HG02588 (cell line): ENCODE results near the gene WDR38.

Source experiments
- ATAC-seq: cut with Tn5 transposase; IDR thresholded peaks from one replicate; pipeline ENCODE4 v1.9.1; 2021; ENCODE audit warnings: mild to moderate bottlenecking, moderate library complexity; ENCODE audit not compliant: unreplicated experiment

The WDR38 gene

GRCh38 chr9:124857533-124858162 lies 4.4 kb downstream of the WDR38 start:
- no peak for ATAC-seq

- ATAC-seq: no peak
Observed at GRCh38 chr9:124858330-124859046, 5.2 kb downstream of the WDR38 start.

DNA sequence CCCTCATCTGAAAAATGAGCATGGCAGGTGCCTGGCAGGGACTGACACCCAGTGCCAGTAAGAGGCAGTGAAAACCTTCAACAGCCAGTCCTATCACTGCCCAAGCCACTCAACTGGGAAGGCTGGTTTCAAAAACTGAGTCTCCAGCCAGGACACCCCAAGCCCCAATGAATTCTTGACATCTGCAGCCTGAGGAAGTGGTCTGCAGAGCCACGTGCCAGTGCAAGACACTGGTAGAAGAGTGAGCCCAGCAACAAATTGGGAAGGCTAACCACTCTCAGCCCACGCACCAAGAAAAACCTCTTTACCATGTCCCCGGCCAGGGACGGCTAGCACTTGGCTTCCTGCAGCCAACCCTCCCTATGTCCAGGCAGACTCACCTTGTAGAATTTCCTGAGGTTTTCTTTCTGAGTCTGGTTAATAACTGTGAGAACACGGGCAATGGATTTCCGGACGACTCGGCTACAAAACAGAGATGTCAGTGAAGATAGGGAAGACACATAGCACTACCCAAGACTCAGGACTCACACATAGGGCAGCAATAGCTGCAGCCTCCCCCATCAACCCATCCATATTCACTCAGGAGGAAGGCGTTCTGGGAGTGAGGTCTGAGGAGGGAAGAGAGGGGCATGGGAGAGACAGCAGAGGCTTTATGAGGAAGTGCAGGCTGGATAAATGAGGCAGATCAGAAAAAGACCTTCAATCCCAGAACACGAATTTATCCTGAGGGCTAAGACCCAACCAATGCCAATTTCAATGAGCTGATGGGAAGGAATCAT lies 6.7 kb downstream of the WDR38 start:
- no peak for ATAC-seq

- ATAC-seq: no peak
Observed at GRCh38 chr9:124860582-124861341, 7.5 kb downstream of the WDR38 start.

GRCh38 chr9:124861342-124862229 lies 8.3 kb downstream of the WDR38 start, which contains the start of the genes ARPC5L and RPL35:
ARPC5L (plus strand) TSS chr9:124862130; CDS start chr9:124869291, 7,161 bp downstream.
RPL35 (minus strand) TSS chr9:124861957; CDS start chr9:124861912, 45 bp downstream.
- peak; percentile 89 for ATAC-seq

- ATAC-seq: no peak
Observed at GRCh38 chr9:124863371-124863871, 10.2 kb downstream of the WDR38 start.

- peak; percentile 56 for ATAC-seq
Observed at GRCh38 chr9:124868511-124869465, 15.5 kb downstream of the WDR38 start.

DNA sequence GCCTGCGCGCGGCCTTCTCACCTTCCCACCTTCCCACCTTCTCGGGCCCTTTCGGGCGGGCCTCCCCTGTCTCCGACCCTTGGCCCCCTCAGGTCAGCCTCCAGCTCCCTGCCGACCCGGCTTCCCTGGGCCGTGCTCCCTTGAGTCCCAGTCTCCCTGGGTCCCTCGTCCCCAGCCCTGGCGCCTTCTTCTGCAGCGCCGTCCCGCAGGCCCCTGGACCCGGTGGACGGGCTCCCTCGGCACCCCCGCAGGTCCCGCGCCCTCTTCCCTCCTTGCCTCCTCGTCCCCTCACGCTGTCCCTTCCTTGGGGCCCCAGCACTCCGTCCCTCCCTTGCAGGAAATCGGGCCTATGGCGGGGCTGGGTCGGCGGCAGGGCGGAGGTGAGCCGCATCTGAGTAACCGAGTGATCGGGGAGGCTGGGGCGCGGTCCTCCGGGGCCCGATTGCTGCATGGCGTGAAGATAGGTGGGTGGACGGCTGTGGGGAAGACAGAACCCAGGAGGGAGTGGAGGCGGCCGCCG lies 16.3 kb downstream of the WDR38 start:
- ATAC-seq: peak; percentile 9

DNA sequence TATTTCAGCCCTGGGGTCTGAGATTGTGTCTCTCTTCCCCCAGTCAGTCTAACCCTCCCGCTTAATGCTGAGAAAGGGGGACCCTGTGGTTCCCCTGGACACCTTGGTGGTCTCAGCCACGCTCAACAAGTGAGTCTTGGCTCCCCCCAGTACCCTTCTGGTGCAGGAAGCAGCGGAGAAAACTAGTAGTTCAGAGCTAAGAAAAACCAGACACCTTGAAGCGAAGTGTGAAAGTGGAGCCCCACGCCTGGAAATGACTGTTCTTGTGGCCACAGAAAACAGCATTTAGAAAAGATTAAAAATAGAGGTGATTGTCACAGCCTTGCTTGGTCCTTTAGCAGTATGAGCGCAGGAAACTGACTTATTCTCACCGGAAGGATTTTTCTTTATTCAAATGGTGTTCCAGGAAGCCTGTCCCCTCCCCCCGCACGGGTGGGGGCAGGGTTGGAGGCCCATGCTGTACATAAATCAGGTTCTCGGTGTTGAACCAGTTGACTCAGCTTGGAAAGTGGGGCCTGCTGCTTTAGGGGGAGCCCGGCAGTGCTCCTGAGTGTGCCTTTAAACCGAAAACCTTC lies 16.8 kb downstream of the WDR38 start:
- ATAC-seq: peak; percentile 40

DNA sequence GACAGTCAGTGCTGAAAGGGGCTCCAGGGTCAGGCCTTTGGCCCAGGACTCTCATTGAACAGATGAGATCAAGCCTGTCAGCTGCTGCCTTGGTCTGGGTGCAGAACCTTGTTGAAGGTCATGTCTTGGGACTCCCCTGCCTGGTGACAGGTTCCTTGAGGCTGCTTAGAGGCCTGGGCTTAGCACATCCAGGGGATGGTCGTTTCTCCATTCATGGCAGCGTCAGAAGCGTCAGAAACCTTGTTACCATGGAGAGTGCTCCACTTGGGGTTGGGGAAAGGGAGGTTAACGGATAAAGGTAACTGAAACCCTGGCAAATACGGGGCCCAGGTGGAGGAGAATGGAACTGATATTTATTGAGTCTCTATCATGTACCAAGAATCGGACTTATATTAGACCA lies 17.5 kb downstream of the WDR38 start:
- ATAC-seq: no peak

GRCh38 chr9:124871156-124871561 lies 17.9 kb downstream of the WDR38 start:
- ATAC-seq: no peak

- no peak for ATAC-seq
Observed at GRCh38 chr9:124873664-124874063, 20.4 kb downstream of the WDR38 start.

GRCh38 chr9:124875501-124875900 lies 22.2 kb downstream of the WDR38 start:
- no peak for ATAC-seq

- no peak for ATAC-seq
Observed at GRCh38 chr9:124877021-124877782, 23.9 kb downstream of the WDR38 start.

DNA sequence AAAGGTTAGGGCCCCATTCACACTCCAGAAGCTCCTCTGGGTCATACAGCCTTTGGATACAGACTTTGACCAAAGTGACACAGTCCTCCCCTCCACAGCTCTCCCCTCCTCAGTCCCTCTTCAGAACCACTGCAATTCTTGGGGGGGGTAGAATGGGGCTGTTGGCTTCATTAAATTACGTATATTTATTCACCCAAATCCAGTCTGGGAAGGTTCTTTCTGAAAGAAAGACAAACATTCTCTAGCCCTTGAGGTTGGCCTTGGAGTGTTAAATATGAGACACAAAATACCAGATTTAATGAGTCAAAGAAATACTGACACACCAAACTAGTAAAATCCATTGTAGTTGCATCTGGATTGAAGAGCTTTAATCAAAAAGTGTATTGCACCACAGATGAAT lies 24.8 kb downstream of the WDR38 start:
- no peak for ATAC-seq

GRCh38 chr9:124878518-124878917 lies 25.3 kb downstream of the WDR38 start:
- ATAC-seq: no peak

GRCh38 chr9:124879226-124879625 lies 26.0 kb downstream of the WDR38 start:
- ATAC-seq: no peak
